Bone marrow (tissue), 2 donors: ENCODE measurements around the gene CDKN2D.

Experiments used
- DNase-seq, 2 donors: peaks; one replicate each; lab custom pipeline; 2025; lab: John Stamatoyannopoulos, UW

CDKN2D gene

DNA sequence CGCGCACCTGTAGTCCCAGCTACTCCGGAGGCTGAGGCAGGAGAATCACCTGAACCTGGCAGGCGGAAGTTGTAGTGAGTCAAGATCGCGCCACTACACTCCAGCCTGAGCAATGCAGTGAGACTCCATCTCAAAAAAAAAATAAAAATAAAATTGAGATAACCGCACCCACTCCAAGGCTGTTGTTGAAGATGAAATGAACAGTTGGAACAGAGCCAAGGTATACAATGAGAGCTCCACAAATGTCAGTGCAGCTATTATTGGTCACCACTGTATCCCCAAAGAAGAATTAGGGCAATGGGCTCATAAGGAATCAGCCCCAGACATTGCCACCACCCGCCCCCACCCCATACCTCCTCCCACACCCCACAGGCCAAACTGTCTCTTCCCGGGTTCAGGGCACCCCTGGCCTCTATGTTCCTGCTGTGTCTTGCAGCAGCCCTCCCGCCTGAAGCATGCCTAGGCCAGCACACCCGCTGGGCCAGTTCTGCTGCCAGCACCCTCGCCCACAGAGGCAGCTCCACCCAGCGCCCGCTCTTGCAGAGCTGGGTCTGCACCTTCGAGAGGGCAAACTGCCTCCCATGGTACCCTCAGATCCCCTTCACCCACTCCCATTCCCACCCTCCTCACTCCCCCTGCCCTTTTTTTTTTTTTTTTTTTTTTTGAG is 48.0 kb downstream of the CDKN2D start:
- no peak for DNase-seq

DNA sequence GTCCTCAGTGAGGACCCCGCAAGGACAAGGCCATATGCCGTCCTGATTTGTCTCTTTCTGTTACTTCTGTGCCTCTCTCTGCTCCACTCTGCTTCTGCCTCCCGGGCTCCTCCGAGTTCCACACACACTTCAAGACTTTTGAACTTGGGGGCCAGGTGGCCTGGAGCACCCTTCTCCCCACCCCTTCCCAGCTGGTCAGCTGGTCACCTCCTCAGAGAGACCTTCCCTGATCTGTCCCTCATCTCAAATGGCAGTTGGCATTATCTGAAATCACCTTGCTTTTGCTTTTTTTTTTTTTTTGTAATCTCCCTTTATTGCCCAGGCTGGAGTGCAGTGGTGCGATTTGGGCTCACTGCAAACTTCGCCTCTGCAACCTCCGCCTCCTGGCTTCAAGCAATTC is 49.4 kb downstream of the CDKN2D start:
- no peak for DNase-seq

DNA sequence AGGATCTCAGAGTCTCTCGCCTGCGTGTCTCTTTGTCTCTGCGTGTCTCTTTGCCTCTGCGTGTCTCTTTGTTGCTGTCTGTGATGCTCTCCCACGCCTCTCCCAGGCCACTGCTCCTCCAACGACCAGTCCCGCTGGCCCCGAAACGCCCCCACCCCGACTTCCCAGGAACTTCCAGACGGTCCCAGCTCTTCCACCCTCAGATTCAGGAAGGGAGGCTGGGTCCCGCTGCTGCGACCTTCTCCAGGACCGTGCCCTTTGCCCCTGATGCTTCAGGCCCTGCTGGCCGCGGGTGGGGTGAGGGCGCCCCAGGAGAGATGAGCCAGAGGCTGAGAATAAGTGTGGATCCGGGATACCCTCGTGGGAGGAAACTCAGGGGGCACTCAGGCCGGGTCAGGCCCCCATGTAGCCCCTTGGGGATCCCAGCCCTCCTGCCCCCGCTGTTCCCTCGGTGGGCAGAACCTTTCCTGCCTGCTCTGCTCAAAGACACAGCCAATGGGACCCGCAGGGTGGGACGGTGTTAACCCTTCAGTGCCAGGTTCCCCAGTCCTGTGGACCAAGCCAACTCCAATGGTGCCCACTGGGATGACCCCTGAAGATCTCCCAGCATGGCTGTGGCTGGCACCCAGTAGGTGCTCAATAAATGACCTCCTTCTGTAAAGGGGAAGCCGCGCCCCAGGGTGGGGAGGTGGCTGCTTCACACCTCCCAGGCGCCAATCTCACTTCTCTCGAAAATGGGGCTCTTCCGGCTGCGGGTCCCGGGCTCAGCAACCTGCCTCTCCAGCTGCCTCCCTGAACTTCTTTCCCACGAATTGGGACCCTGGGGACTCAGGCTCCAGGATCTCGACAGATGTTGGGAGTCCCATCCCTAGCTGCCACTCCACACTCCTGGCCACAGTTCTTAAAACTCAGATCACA is 50.1 kb downstream of the CDKN2D start:
- no peak for DNase-seq

DNA sequence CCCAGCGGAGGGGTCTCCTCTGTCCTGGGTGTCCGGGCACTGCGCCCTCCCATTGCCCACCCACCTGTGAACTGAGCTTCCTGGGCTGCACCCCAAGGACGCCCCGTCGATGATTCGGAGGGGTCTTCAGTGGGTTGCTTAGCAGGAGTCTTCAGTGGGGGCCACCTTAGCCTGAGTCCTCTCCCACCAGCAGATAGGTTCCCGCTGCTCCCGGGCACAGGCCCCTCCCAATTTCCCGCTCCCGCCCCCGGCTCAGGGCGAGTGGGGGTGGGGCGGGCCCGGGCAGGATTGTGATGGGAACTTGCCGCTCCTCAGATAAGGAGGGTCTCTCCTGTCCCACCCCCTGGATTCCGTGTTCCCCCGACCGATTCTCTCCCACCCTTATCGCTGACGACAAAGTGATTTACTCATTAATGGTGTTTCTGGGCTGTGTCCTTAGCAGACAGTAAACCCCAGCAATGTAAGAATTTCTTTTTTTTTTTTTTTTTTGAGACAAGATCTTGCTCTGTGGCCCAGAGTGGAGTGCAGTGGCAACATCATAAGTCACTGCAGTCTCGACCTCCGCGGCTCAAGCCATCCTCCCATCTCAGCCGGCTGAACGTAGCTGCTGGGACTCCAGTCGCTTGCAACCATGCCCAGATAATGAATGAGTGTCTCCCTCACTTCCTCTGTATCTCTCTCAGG is 50.9 kb downstream of the CDKN2D start:
- DNase-seq: no peak

DNA sequence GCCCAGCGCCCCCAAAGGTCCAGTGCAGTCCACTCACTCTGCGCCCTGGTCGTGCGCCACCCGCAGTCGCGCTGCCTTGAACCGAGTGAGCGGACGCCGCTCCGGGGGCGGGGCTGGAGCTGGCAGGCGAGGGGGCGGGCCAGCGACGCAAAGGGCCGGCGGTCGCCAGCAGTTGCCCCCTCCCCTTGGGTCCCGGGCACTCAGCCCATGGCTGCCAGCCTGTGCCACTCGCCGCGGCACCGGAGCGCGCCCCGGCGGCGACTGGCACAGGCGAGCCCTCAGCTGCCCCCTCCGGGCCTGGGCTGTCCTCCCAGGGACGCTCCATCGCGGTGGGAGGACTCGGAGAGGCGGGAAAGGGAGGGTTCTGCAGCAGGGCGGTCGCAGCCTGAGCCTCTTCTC is 51.4 kb downstream of the CDKN2D start, which contains the start of gene S1PR5:
S1PR5 (minus strand) TSS at position 87 of the 399 bp plus-strand sequence. CDS start 2,436 bp downstream, outside the sequence.
- DNase-seq: no peak

DNA sequence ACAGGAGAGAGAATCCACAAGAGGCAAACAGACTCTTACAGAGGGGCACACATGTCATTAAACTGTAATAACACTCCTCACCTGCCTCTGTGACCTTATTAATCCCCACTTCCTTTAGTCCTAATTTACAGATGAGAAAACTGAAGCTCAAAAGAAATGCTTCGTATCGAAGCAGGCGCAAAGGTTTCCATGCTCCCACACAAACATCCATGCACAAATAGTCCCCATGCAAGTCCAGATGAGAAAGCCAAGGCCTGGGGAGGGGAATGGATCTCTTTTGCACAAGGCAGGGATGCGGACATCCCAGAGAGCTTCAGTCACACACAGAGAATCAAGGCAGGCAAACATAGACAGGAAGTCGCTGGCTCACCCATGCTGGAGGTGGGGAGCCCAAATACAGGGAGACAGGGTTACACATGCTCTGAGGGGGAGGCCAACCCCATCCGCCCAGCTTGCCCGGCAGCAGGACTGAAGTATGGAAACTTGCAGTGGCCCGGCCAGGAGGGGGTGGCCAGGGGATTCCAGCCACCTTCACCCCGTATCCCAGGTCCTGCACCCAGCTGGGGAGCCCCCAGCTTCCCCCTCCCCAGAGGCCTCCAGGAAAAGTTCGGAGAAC is 52.0 kb downstream of the CDKN2D start:
- no peak for DNase-seq
